Thyroid gland (tissue), 4 donors: ENCODE measurements around the gene ITGA1.
"Not testable (repeated sequence)": the region's sequence is repeated elsewhere in the genome, so short reads cannot be mapped to it uniquely, and the experiment has no call there.

Experiments
- CTCF ChIP-seq, 6 experiments: fragments of 200-600 bp in 3 of 6; fragments of 450-650 bp in 3 of 6; sonication (generic) in 3 of 6; IDR thresholded peaks; one replicate each; pipeline ENCODE4 v1.5.1; 2016 to 2019; ENCODE audit warnings: antibody characterized with exemption in 6 of 6, mild to moderate bottlenecking in 2 of 6, inconsistent platforms in 1 of 6, moderate library complexity in 1 of 6
- POLR2A ChIP-seq, 2 donors: fragments of 450-650 bp; IDR thresholded peaks; one replicate each; pipeline ENCODE4 v1.6.1; 2017; ENCODE audit warnings: antibody characterized with exemption in 2 of 2, mild to moderate bottlenecking in 2 of 2, moderate library complexity in 1 of 2

GRCh38 chr5:52744867-52745458, 42.8 kb upstream of the ITGA1 start:
- not testable (repeated sequence) for TF ChIP-seq POLR2A, CTCF (IDR thresholded peaks at IDR 0.05)
